Fibroblast of lung (primary cell): Measurements from ENCODE around the gene FOXP2. TPM values are rescaled to one million over a fixed set of nuclear protein-coding genes. Genes with fewer than 3 reads are reported as not detected.

Source experiments
- DNase-seq, 2 donors: peaks; one replicate each; pipeline versions ENCODE4 v3.0.0 to v3.0.0-alpha.2; 2010; ENCODE audit warnings: low read depth in 2 of 2
- H2AFZ ChIP-seq: 2 replicates; pipeline ENCODE4 v1.5.1; 2012; ENCODE audit warnings: low read length, control low read depth, inconsistent platforms
- H3K27ac ChIP-seq: 2 replicates; pipeline ENCODE4 v1.5.1; 2011; ENCODE audit warnings: low read length, control low read depth; ENCODE audit not compliant: insufficient read depth
- H3K27me3 ChIP-seq: 2 replicates; pipeline ENCODE4 v1.5.1; 2011; ENCODE audit warnings: mild to moderate bottlenecking, low read length; ENCODE audit not compliant: control insufficient read depth, insufficient read depth
- H3K36me3 ChIP-seq: 2 replicates; pipeline ENCODE4 v1.5.1; 2011; ENCODE audit warnings: low read length; ENCODE audit not compliant: control insufficient read depth, insufficient read depth
- H3K4me1 ChIP-seq: 2 replicates; pipeline ENCODE4 v1.5.1; 2011; ENCODE audit warnings: low read length; ENCODE audit not compliant: control insufficient read depth, insufficient read depth; ENCODE audit errors: extremely low read depth
- H3K4me2 ChIP-seq: 2 replicates; pipeline ENCODE4 v1.5.1; 2011; ENCODE audit warnings: low read length, control low read depth; ENCODE audit not compliant: insufficient read depth; ENCODE audit errors: extremely low read depth
- H3K4me3 ChIP-seq, 4 experiments: fragments of 200-600 bp in 1 of 4; sonication (generic) in 1 of 4; replicated peaks in 1 of 4; 2 replicates each; pipeline ENCODE4 v1.5.1; 2011 to 2016; ENCODE audit warnings: low read length in 4 of 4, low read depth in 3 of 4, mild to moderate bottlenecking in 3 of 4, control low read depth in 2 of 4, inconsistent platforms in 1 of 4, mixed read lengths in 1 of 4; ENCODE audit not compliant: insufficient read depth in 1 of 4; ENCODE audit errors: control extremely low read depth in 1 of 4
- H3K79me2 ChIP-seq: 2 replicates; pipeline ENCODE4 v1.5.1; 2012; ENCODE audit warnings: mild to moderate bottlenecking, low read length, inconsistent platforms; ENCODE audit not compliant: control insufficient read depth, insufficient read depth
- H3K9ac ChIP-seq: 2 replicates; pipeline ENCODE4 v1.5.1; 2011; ENCODE audit warnings: mild to moderate bottlenecking, low read length, control low read depth; ENCODE audit not compliant: insufficient read depth
- H3K9me3 ChIP-seq: 2 replicates; pipeline ENCODE4 v1.5.1; 2012; ENCODE audit warnings: low read depth, low read length; ENCODE audit not compliant: control insufficient read depth, insufficient read depth
- H4K20me1 ChIP-seq: 2 replicates; pipeline ENCODE4 v1.5.1; 2011; ENCODE audit warnings: low read length; ENCODE audit not compliant: control insufficient read depth, insufficient read depth; ENCODE audit errors: extremely low read depth
- EZH2 ChIP-seq: IDR thresholded peaks from 2 replicates; pipeline ENCODE4 v1.5.1; 2012; ENCODE audit warnings: low read length, control low read depth, mild to moderate bottlenecking; ENCODE audit errors: missing control alignments
- polyA plus RNA-seq, 2 donors: library from polyadenylated mRNA; depleted of rRNA in 1 of 2; stranded (reverse) in 1 of 2; unstranded in 1 of 2; fragments of >200 nt; gene quantifications; 2 replicates each; pipeline ENCODE4 v1.2.1, GENCODE V29; 2011 to 2012; ENCODE audit warnings: missing spikeins in 1 of 2
- total RNA-seq: library from RNA; depleted of rRNA; stranded (reverse); fragments of >200 nt; gene quantifications from 2 replicates; pipeline ENCODE4 v1.2.1, GENCODE V29; 2014
- TF ChIP-seq, protein P1 (sequence below), 2 donors: IDR thresholded peaks in 1 of 2; conservative IDR thresholded peaks in 1 of 2; 1 replicate in 1 of 2; 2 replicates in 1 of 2; pipeline ENCODE4 v1.5.1; 2011 to 2012; ENCODE audit warnings: low read length in 2 of 2, control low read depth in 1 of 2, inconsistent platforms in 1 of 2, low read depth in 1 of 2, mild to moderate bottlenecking in 1 of 2

The FOXP2 gene
- total and polyA plus RNA-seq, 2 donors (not counting 1 experiment from before 2014, with no cell fraction given), result 2.8 to 8.4 TPM

DNA sequence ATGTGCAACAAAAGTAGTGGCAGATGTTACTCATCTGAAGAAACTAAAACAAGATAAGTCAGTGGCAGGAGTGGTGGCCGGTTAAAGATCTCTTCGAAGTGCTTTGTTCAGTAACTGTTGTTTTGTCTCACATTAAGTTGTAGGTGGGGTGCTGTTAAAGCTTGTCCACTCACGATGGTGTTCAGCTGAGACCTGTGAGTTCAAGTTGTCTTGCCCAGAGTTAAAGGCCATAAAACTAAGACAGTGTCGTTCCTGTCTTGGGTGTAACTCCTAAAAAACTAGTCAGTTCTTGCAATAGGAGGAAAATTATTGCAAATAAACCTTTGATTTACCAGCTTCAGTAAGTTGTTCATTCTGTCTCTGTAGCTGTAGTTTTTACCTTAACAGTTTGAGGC lies 857 bp upstream of the FOXP2 start:
- Histone ChIP-seq H4K20me1 (no peaks in the 10 kb centered on the region), H3K4me1 (peaks cover 3% of the 10 kb centered on the region), H3K79me2 (no peaks in the 10 kb centered on the region), H3K36me3 (no peaks in the 10 kb centered on the region), H3K27ac (no peak overlapping the region), H3K9me3 (no peaks in the 10 kb centered on the region), H3K27me3 (no peaks in the 10 kb centered on the region), H3K9ac (no peak overlapping the region), H3K4me2 (peak overlapping the region; percentile 64), H2AFZ (peak overlapping the region; percentile 65), H3K4me3 (peak overlapping the region in 1 of 4 experiments; percentile 5)
- TF ChIP-seq, protein P1, sequence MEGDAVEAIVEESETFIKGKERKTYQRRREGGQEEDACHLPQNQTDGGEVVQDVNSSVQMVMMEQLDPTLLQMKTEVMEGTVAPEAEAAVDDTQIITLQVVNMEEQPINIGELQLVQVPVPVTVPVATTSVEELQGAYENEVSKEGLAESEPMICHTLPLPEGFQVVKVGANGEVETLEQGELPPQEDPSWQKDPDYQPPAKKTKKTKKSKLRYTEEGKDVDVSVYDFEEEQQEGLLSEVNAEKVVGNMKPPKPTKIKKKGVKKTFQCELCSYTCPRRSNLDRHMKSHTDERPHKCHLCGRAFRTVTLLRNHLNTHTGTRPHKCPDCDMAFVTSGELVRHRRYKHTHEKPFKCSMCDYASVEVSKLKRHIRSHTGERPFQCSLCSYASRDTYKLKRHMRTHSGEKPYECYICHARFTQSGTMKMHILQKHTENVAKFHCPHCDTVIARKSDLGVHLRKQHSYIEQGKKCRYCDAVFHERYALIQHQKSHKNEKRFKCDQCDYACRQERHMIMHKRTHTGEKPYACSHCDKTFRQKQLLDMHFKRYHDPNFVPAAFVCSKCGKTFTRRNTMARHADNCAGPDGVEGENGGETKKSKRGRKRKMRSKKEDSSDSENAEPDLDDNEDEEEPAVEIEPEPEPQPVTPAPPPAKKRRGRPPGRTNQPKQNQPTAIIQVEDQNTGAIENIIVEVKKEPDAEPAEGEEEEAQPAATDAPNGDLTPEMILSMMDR (conservative IDR thresholded peaks at IDR 0.05 in 1 of 2, IDR thresholded peaks at IDR 0.05 in 1 of 2; ENCODE audit: low read depth in 1 of 2, low read length in 2 of 2), result no peak
- no peak for TF ChIP-seq EZH2
- peak in 1 of 2 donors; percentile 30 for DNase-seq

DNA sequence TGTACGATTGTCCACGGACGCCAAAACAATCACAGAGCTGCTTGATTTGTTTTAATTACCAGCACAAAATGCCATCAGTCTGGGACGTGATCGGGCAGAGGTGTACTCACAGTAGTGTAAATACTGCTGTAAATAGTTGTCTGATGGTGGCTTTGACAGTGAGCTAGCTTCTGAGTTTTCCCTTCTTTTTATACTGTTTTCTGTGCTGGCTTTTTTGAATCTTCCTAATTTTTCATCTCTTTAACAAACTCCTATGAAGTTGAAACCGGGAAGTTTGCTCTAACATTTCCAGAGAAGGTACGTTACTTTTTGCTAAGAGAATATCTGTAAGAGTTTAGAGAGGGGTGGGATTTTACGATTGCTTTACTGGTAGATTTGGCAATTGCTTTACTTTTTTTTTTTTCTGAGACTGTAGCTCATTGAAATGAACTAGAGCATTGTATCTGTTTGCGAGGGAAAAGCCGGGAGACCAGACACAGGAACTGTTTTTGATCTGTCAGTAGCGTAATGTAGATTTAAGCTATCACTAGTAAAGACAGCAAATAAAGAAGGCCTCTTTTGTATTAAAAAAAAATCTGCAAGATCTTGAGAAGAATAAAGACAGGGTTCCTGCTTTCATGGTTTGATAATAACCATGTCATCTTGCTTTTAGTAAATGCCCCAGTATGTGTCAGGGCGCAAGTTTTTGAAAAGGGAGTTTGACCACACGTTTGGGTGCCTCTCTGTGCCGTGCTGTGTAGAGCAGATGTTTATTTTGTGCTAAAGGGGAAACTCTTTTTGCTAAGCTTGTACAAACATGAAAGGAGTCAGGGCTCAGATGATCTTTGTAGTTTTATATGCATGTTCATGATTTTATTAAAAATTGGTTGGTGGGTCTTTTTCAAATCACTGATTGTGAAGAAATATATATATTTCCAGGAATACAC lies 712 bp downstream of the FOXP2 start:
- DNase-seq, result peak in 1 of 2 donors; percentile 22
- H3K4me1 ChIP-seq, result peaks cover 6% of the 10 kb centered on the region
- no peak overlapping the region for H3K9ac ChIP-seq
- TF ChIP-seq EZH2, result no peak
- TF ChIP-seq, protein P1 (conservative IDR thresholded peaks at IDR 0.05 in 1 of 2, IDR thresholded peaks at IDR 0.05 in 1 of 2; ENCODE audit: low read depth in 1 of 2, low read length in 2 of 2), result no peak
- H3K27ac ChIP-seq, result no peak overlapping the region
- H2AFZ ChIP-seq, result peak overlapping the region; percentile 2
- H3K4me3 ChIP-seq, result peak overlapping the region; percentile 3 to 76 (median 22)
- no peaks in the 10 kb centered on the region for H4K20me1 ChIP-seq
- no peaks in the 10 kb centered on the region for H3K36me3 ChIP-seq
- no peaks in the 10 kb centered on the region for H3K27me3 ChIP-seq
- no peaks in the 10 kb centered on the region for H3K79me2 ChIP-seq
- H3K4me2 ChIP-seq, result peak overlapping the region; percentile 64
- H3K9me3 ChIP-seq, result no peaks in the 10 kb centered on the region

DNA sequence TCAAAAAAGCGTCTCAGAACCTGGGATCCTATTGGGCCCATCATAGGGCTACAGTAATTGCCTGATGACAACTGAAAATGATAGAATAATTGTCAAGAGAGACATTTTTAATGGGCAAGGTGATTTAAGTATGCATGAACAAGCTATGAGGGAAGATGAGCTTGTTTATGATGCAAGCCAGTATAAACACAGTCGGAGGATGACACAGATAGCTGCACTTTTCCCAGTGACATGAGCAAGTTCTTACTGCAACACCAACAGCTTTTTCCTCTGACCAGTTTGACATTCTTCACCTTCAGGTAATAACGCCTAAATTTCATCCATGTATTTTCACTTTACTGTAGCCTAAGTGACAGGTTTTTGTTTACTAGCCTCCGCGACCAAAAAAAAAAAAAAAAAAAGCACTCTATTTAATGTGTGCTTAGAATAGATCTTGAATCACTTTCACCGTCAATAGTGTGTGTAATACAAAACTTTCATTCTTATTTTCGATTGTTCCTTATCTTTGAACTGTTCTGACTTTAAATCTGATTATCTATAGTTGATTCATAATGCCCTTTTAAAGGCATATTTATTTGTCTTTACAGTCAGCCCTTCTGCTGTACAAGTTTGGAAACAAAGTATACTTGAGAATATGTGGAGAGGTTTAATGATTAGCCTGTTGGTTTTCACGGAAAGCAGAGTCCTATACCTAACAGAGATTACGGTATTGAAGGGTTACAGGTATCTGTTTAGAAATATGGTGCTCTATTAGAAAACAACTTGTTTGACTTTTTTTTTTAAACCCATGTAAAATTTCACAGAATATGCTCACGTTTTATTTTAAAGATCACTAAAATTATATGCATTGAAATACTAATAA lies 1.7 kb downstream of the FOXP2 start:
- H3K4me1 ChIP-seq, result peaks cover 6% of the 10 kb centered on the region
- H3K36me3 ChIP-seq, result no peaks in the 10 kb centered on the region
- DNase-seq, result peak in 1 of 2 donors; percentile 21
- H3K4me2 ChIP-seq, result no peak overlapping the region
- H3K9ac ChIP-seq, result no peak overlapping the region
- peak overlapping the region in 2 of 4 experiments; percentile 3 to 76 for H3K4me3 ChIP-seq
- H3K27me3 ChIP-seq, result no peaks in the 10 kb centered on the region
- no peaks in the 10 kb centered on the region for H4K20me1 ChIP-seq
- no peak overlapping the region for H3K27ac ChIP-seq
- H3K9me3 ChIP-seq, result no peaks in the 10 kb centered on the region
- no peak overlapping the region for H2AFZ ChIP-seq
- no peaks in the 10 kb centered on the region for H3K79me2 ChIP-seq
- TF ChIP-seq, protein P1 (conservative IDR thresholded peaks at IDR 0.05 in 1 of 2, IDR thresholded peaks at IDR 0.05 in 1 of 2; ENCODE audit: low read depth in 1 of 2, low read length in 2 of 2), result no peak
- TF ChIP-seq EZH2, result no peak
